Breast epithelium (tissue), 4 donors: ENCODE data around the gene RASAL1. TPM values are rescaled to one million over a fixed set of nuclear protein-coding genes. Genes with fewer than 3 reads are reported as not detected.

Experiments used
- DNase-seq, 2 donors: peaks; one replicate each; pipeline ENCODE4 v3.0.0-alpha.2; 2019; ENCODE audit warnings: low spot score in 2 of 2
- H3K27ac ChIP-seq, 2 donors: fragments of 200-600 bp; sonication (generic) in 1 of 2; one replicate each; pipeline ENCODE4 v1.5.1; 2016 to 2019; ENCODE audit warnings: mild to moderate bottlenecking in 1 of 2
- H3K27me3 ChIP-seq, 2 donors: fragments of 200-600 bp; sonication (generic) in 1 of 2; one replicate each; pipeline versions ENCODE4 v1.5.1 to v1.6.0; 2017 to 2019; ENCODE audit warnings: control low read depth in 1 of 2, mild to moderate bottlenecking in 1 of 2
- H3K36me3 ChIP-seq: fragments of 200-600 bp; one replicate; pipeline ENCODE4 v1.5.1; 2019
- H3K4me1 ChIP-seq, 2 donors: fragments of 200-600 bp; sonication (generic); one replicate each; pipeline ENCODE4 v1.5.1; 2016 to 2019; ENCODE audit warnings: control low read depth in 1 of 2
- H3K4me3 ChIP-seq, 3 donors: fragments of 200-600 bp; sonication (generic); 1 replicate in 2 of 3; 2 replicates in 1 of 3; pipeline ENCODE4 v1.5.1; 2016 to 2019; ENCODE audit warnings: mild to moderate bottlenecking in 3 of 3, moderate library complexity in 2 of 3
- H3K9me3 ChIP-seq, 2 donors: fragments of 200-600 bp; sonication (generic) in 1 of 2; one replicate each; pipeline ENCODE4 v1.5.1; 2016 to 2019; ENCODE audit warnings: control low read depth in 1 of 2
- CTCF ChIP-seq, 3 donors: fragments of 450-650 bp; IDR thresholded peaks; one replicate each; pipeline ENCODE4 v1.5.1; 2016 to 2017; ENCODE audit warnings: antibody characterized with exemption in 3 of 3, mild to moderate bottlenecking in 3 of 3, moderate library complexity in 3 of 3
- POLR2A ChIP-seq: fragments of 450-650 bp; IDR thresholded peaks from one replicate; pipeline ENCODE4 v1.6.1; 2016; ENCODE audit warnings: antibody characterized with exemption, mild to moderate bottlenecking, moderate library complexity
- POLR2AphosphoS5 ChIP-seq, 3 donors: sonication (generic); formaldehyde crosslinking; IDR thresholded peaks; one replicate each; pipeline ENCODE4 v1.6.1; 2017; ENCODE audit warnings: antibody characterized with exemption in 3 of 3
- intact Hi-C: fragments of 100-400 bp; cut with DNase I; formaldehyde crosslinking; loops from one replicate; pipeline ENCODE4 v1.15.1; 2023; ENCODE audit warnings: low total_unique reads
- total RNA-seq, 3 donors: library from RNA; depleted of rRNA; stranded (reverse); fragments of >200 nt; gene quantifications; one replicate each; pipeline ENCODE4 v1.1.0, GENCODE V29; 2016

RASAL1 gene
- total RNA-seq, result 1 to 10 TPM in 2 of 3 donors, not detected in 1; 1.3 to 6.7 TPM

DNA sequence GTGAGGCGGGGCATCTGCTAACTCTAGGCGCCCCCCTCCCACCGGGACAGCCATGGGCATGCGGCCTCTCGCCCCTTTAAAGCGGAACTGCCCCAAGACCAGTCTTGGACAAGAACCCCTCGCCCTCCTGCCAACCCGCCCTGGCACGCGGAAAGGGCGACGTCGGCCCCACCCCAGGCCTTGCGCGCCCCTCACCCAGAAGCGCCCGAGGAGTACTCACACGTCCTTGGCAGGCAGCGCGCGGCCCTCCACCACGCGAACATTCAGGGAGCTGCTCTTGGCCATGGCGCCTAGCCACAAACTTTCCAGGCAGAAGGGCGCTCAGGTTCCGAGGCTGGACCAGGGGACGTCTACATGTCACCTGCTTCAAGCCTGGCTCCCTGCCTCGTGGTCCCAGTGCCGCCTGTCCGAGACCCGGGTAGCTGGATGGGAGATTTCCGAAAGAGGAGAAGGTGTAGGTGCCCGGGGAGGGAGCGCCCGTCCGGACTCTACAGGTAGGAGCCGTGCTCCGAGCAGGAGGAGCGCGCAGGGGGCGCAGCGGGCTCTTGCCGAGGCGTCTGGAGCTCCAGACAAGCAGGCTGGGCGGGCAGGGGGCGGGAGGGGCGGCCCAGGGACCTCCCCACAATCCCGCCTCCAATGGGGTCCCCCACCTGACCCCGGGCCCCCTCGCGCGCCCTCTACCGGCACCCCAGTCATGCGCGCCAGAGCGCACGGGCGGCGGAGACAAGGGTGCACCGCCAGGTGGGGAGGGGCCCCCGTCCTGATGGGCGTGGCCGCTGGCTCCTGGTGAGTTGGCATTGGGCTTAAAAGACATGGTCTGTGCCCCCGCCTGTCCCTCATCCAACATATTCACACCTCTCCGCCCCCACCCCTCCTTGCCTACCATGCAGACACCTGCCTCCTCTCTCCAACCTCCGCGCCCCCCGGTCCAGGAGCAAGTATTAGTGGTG, at the start of gene RASAL1:
Gene RASAL1, minus strand, starts transcription at position 584 of the 950 bp plus-strand sequence. Its CDS starts 299 bp downstream, at position 285.
- H3K27me3 ChIP-seq, result peaks cover 0 to 12% of the 10 kb centered on the region in 2 donors
- no peaks in the 10 kb centered on the region for H3K4me1 ChIP-seq
- H3K36me3 ChIP-seq, result no peaks in the 10 kb centered on the region
- no peaks in the 10 kb centered on the region for H3K9me3 ChIP-seq
- DNase-seq, result peak in 1 of 2 donors; percentile 60
- H3K4me3 ChIP-seq, result peak within 1 kb of the TSS in 2 of 3 donors; percentile 51 to 61
- TF ChIP-seq CTCF (IDR thresholded peaks at IDR 0.05), result peak in 1 of 3 donors; percentile 25
- no peak for TF ChIP-seq POLR2A
- intact Hi-C loops, result no loop called here
- H3K27ac ChIP-seq, result peak within 1 kb of the TSS; percentile 32 to 46

DNA sequence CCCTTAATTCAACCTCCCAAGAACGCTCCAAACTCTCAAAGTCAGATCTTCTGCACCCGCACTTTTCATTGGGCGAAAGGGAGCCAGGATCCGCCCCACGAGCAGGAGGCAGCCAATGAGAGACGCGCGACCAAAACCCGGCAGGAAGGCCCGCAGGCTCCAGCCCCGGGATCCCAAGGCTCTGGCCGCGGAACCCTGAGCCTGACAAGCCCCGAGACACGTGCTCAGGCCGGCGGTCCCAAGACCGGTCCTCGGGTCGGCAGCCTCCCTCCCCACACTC, 49.3 kb upstream of the RASAL1 start:
- peak overlapping the region; percentile 97 to 99 (median 98) for H3K4me3 ChIP-seq
- intact Hi-C loops, result loop anchor here (10.0 kb wide), 1 partner anchor 170 kb away; the partner anchor contains the start of gene PLBD2
- TF ChIP-seq CTCF (IDR thresholded peaks at IDR 0.05) (no peak), POLR2AphosphoS5 (IDR thresholded peaks at IDR 0.05) (peak in 1 of 3 donors; percentile 62), POLR2A (no peak)
- DNase-seq, result peak; percentile 81 to 85
- H3K4me1 ChIP-seq, result peaks cover 0 to 21% of the 10 kb centered on the region in 2 donors
- H3K27me3 ChIP-seq, result no peaks in the 10 kb centered on the region
- H3K36me3 ChIP-seq, result no peaks in the 10 kb centered on the region
- H3K9me3 ChIP-seq, result no peaks in the 10 kb centered on the region
- H3K27ac ChIP-seq, result peak overlapping the region; percentile 97 to 99

GRCh38 chr12:113184098-113184899, 48.7 kb upstream of the RASAL1 start:
- Histone ChIP-seq H3K4me3 (peak overlapping the region; percentile 97 to 99 (median 98)), H3K4me1 (peaks cover 0 to 21% of the 10 kb centered on the region in 2 donors), H3K27me3 (no peaks in the 10 kb centered on the region), H3K27ac (peak overlapping the region; percentile 97 to 99), H3K36me3 (no peaks in the 10 kb centered on the region), H3K9me3 (no peaks in the 10 kb centered on the region)
- DNase-seq, result no peak
- intact Hi-C loops, result loop anchor here (10.0 kb wide), 1 partner anchor 171 kb away; the partner anchor contains the start of gene PLBD2
- TF ChIP-seq CTCF (IDR thresholded peaks at IDR 0.05), result no peak
- TF ChIP-seq POLR2A, result no peak
- TF ChIP-seq POLR2AphosphoS5 (IDR thresholded peaks at IDR 0.05), result no peak

GRCh38 chr12:113183030-113183589, 47.5 kb upstream of the RASAL1 start:
- intact Hi-C loops, result loop anchor here (10.0 kb wide), 1 partner anchor 172 kb away; the partner anchor contains the start of gene PLBD2
- Histone ChIP-seq H3K36me3 (no peaks in the 10 kb centered on the region), H3K9me3 (no peaks in the 10 kb centered on the region), H3K27me3 (no peaks in the 10 kb centered on the region), H3K4me3 (no peak overlapping the region), H3K27ac (no peak overlapping the region), H3K4me1 (peaks cover 0 to 21% of the 10 kb centered on the region in 2 donors)
- no peak for DNase-seq
- TF ChIP-seq POLR2A (no peak), POLR2AphosphoS5 (IDR thresholded peaks at IDR 0.05) (no peak), CTCF (IDR thresholded peaks at IDR 0.05) (no peak)
